DMS114 treated with DMSO at 0.1 percent for 48 hours (cell line): Measurements from ENCODE around the gene IWS1.
"Not testable (repeated sequence)": the region's sequence is repeated elsewhere in the genome, so short reads cannot be mapped to it uniquely, and the experiment has no call there.

ENCODE experiments used
- DNase-seq: peaks from one replicate; lab custom pipeline; 2025; ENCODE audit not compliant: unreplicated experiment; lab: John Stamatoyannopoulos, UW

Gene IWS1

DNA sequence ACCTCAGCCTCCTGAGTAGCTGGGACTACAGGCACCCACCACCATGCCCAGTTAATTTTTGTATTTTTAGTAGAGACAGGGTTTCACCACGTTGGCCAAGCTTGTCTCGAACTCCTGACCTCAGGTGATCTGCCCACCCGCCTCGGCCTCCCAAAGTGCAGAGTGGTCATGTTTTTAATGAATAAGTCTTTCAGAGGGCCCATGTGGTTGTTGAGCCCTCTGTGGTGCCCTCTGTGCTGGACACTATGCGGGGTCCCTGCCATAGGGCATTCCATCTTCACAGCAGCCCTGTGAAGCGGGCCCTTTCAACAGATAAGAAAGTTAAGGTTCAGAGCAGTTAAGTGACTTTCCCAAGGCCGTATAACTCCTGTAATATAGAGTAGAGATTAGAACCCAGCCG lies 35.1 kb upstream of the IWS1 start:
- DNase-seq, result no peak

DNA sequence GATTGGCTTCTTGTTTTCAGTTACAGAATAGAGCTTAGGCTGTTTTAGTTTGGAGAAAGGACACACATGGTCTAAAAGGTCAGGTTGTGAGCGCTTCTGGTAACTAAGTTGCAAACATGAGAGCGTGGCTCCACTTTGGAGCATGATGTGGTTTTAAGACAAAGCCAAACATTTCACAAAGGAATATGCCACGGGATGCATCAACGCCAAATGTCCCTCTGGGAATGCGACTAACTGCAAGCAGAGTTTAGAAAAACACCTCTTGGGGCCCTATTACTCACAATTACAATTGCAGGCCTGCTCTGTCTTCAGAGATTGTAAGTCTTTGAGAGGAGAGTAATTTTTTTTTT lies 34.6 kb upstream of the IWS1 start:
- DNase-seq, result no peak

DNA sequence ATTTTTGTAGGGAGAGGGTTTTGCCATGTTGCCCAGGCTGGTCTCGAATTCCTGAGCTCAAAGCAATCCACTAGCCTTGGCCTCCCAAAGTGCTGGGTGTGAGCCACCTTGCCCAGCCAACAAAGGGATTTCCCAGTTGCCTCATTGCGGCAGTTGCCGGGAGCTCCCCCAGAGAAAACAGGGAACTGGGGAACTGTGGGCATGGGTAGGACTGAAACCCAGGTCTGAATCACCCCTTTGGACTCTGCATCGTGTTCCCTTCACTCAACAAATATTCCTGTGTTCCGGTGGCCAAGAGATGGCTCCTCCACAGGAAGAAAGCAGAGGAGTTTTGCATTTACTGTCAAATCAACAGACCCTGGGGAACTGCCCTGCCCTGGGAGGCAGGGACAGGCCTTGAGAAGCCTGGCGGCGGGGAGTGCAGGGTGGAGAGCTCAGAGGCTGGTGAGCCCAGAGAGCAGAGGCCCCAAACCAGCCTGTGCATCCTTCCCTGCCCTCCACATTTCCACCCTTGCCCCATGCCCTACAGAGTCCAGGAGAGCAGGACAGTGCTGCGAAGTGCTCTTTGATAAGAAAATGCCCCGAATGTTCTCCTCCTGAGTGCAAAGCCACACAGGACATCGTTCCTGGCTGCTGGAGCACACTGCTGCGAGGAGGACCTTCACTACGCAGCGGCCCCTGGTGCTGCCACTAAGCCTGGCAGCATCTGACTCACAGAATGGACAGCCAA lies 34.1 kb upstream of the IWS1 start:
- DNase-seq, result no peak

DNA sequence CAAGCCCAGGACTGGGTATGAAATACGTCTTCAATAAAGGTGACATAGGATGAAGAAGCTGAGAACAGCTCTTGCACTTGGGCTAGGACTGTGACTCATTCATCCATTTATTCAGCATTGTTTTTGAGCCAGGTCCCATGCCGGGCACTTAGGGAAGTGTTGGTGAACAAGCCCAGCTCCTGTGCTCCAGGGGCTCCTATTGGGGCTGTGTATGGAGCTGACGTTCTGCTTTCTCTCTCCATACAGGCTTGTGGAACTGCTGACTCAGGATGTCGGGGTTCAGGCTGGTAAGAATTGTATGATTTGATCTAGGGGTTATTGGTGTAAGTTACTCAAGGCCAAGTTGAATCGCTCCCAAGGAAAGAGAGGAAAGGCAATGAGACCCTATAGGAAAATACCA lies 33.2 kb upstream of the IWS1 start:
- DNase-seq, result no peak

DNA sequence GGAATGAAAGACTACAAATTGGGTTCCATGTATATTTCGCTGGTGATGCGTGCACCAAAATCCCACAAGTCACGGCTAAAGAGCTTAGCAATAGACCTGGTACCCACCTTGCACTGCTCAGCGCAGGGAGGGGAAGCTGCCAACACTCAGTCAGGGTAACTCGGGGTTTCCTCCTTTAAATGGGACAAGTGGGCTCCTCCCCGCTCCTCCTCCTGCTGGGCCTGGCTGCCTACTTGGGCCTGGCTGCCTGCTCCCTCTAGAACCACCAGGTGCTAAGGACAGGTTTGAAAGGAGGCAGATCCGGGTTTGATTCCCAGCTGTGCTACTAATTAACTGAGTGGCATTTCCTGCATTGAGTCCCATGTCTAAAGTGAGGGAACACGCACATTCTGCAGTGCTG lies 32.6 kb upstream of the IWS1 start:
- no peak for DNase-seq

DNA sequence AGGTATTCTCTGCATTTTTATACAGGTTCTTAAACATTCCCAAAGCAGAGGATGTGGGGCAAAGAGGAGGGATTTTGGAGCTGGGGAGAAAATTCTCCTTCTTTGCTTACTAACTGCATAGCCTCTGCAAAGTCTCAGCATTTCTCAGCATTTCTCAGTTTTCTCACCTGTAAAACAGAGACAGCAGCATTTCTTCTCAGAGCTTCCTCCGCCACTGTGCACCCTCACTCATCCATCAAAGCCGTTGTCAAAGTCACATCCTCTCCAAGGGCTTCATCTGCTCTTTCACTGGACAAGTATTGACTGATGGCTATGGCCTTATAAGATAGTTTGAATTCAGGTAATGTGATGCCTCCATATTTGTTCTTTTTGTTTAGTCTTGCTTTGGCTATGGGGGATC lies 26.6 kb upstream of the IWS1 start:
- DNase-seq, result no peak

DNA sequence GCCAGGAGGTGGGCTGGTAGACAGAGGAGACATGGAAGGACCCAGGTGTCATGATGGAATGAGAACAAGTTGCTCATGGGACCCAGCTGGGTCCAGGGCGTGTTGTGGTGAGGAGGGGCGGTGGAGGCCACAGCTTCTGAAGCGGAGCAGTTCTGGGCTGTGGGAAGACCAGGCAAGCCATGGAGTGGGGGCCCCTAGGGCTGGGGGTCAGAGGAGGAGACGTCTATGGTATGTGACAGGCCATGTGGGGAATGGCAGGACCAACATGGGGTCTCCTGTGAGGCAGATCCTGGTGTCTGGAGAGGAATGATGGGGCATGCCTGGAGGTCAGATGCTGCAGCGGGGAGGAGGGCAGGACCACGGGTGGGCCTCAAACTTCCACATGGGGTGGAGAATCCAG lies 26.0 kb upstream of the IWS1 start:
- DNase-seq, result no peak

DNA sequence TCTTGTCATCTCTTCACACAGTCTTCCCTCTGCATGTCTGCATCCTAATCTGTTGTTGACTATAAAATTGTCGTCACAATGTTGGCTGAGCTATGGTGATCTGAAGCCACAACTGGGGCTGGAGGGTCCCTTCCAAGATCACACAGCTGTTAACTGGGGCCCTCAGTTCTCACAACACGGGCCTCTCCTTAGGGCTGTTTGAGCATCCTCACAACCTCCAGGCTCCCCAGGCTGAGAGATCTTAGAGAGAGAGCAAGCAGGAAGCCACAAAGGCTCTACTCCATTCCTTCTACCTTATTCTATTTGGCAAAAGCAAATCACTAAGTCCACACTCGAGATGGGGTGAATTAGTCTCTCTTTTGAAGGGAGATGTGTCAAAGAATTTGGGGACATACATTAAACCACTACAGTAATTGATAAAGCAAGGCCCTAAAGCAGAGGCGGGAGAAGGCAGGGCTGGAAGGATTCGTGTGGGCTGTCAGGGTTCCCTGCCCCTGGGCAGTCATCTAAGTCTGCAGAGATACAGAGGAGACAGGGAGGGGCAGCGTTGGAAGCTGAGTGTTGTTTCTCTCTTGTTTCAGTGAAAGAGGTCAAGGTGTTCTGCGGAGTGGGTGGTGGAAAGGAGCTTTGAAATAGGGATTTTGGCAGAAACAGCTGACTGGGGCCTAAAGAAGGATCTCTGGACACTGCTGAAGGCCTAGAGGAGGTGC lies 25.1 kb upstream of the IWS1 start:
- DNase-seq, result no peak

DNA sequence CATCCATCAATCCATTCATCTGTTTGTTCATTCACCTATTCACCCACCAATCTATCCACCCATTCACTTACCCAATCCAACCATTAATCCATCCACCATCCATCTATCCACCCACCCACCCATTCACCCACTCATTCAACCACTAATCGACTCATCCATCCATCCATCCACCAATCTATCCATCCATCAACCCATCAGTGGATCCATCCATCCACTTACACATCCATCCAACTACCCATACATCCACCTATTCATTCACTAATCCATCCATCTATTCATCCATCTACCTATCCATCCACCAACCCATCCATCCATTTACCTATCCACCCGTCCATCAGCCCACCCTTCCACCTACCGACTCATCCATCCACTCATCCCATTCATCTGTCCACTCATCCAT lies 20.5 kb upstream of the IWS1 start:
- no peak for DNase-seq

DNA sequence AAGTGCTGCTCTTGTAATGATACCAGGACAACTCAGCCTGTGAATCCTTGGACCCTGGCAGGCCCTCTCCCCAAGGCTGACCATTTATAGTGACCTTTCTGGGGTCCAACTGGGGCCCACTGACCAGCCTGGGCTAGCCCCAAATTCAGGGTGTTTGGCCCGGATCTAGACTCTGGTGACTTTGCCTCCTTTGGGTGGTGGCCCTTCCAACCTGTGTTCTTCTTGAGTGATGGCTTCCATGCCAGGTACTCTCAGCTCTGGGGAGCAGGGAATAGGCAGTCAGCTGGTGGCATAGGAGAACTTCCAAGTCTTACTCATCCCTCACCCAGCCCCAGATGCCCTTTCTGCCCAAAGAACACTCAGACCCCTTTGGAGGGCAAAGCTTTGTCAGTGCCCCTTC lies 19.5 kb upstream of the IWS1 start:
- DNase-seq, result no peak

DNA sequence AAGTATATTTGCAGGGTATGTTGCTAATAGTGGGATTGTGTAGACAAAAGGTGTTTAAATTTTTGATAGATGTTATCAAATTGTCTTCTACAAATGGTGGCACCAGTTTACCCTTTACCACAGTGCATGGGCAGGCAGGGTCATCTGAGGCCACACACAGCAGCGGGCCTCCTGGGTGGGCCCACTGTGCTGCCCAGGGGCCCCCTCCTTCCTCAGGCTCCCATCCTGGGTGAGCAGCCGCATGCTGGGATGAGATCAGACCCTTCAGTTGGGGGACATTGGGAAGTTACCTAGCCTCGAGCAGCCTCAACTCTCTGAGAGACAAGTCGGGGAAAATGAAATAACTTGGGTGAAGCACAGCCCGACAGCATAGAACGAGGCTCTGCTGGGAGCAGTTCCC lies 18.9 kb upstream of the IWS1 start:
- DNase-seq, result no peak

DNA sequence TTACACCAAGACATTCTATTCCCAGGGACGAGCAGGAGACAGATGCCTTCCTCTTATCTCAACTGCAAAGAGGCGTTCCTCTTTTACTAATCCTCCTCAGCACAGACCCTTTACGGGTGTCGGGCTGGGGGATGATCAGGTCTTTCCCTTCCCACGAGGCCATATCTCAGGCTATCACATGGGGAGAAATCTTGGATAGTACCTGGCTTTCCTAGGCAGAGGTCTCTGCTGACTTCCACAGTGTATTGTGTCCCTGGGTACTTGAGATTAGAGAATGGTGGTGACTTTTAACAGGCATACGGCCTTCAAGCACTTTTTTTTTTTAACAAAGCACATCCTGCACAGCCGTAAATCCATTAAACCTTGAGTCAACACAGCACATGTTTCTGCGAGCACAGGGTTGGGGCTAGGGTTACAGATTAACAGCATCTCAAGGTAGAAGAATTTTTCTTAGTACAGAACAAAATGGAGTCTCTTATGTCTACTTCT lies 16.8 kb upstream of the IWS1 start:
- DNase-seq, result not testable (repeated sequence)

DNA sequence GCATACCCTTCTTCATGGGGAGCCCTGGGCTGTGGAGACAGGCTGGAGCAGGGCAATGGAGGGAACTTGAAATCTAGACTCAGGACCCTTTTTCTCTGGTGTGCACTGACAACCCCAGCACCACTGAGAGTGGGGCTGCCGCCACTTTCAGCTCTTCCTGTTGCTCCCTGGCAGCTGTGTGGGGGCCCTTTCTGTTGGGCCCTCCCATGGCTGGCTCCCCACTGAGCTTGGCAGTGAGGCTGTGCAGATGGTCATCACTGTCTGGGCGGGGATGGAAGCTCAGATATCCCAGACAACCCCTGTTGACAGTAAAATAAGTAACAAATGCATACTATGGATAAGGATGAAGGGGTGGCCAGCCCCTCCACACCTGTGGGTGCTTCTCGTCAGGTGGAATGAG lies 15.9 kb upstream of the IWS1 start:
- DNase-seq, result no peak

DNA sequence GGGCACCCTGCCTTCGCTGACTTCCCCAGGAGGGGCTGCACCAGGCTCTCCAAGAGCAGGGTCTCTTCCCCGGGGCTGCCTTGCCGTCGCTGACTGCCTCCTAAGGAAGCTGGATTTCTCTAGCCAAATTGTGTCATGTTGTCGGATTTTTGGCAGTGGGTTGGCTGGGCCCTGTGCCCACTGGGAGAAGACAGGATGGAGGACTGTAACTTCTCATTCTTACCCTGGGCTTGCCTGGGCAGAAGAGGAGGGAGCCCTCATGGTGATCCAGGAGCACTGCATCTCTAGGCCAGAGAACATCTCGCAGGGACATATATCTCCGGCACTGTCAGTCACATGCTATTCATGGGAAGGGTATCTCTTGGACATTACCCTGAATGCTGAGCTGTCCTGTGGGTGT lies 15.5 kb upstream of the IWS1 start:
- no peak for DNase-seq

DNA sequence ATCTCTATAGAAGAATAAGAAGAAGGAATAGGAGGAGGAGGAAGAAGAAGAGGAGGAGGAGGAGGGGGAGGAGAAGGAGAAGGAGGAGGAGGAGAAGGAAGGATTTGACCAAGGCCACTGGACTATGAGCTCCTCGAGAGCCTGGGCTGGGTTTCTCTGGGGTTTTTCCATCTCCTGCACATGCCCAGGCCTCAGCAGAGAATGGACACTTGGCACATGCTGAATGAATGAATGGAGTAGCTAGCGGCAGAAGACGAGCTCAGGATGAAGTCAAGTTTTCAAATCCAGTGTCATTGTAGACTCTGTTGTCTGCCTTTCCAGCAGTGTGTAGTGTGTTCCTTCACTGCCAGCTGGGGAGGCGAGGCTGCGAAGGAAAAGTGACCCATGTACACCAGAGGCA lies 11.4 kb upstream of the IWS1 start:
- DNase-seq, result no peak

DNA sequence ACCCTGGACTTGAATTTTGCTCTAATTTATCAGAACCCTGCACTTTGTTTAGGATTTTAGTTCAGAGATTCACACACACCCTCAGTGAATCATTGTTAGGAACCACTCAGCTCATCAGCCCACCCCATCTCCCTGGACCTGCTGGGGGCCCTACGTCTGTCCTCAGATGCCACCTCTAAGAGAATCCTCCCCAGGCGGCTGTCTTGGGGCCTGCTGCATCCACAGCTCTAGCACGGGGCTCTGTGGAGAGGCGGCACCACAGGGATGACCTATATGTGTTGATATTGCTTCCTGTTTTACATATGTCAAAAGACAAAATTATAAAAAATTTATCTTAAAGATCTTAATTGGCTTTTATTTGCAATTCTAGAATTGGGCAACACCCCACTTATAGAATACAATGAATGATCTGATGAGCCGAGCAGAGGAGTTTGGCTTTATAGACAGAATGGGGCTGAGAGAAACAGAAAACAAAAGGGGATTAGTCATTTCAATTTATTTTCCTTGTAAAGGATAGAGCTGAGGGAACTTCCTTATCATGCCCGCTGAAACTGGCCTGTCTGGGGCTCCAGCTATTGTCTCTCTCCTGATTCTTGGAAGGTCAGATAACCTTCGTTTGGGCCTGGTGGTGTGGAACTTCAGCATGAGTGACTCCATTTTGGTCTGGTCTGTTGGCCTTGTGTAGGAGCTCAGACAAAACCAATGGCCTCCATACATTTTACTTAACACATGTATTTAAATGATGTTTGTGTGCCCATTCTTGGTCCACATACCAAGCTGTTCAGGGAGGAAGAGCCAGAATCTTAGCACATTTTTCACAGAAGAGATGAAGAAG lies 10.6 kb upstream of the IWS1 start:
- no peak for DNase-seq

DNA sequence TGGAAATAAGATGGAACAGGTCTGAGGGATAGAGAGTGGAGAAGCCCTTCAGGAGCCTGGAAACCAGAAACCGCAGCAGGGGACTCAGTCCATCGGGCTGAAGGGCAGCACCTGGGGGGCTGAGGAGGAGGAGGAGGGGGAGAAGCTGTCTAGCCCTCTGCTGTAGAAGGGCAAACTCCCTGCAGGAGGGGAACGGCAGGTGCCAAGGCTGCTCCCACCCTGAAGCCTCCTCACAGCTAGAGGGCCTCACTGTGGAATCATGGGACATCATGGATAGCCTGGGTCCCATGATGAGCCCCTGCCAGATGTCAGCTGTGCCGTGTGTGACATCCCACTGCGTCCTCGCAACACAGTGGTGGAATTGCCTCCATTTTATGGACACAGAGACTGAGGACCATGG lies 9.6 kb upstream of the IWS1 start:
- DNase-seq, result no peak

DNA sequence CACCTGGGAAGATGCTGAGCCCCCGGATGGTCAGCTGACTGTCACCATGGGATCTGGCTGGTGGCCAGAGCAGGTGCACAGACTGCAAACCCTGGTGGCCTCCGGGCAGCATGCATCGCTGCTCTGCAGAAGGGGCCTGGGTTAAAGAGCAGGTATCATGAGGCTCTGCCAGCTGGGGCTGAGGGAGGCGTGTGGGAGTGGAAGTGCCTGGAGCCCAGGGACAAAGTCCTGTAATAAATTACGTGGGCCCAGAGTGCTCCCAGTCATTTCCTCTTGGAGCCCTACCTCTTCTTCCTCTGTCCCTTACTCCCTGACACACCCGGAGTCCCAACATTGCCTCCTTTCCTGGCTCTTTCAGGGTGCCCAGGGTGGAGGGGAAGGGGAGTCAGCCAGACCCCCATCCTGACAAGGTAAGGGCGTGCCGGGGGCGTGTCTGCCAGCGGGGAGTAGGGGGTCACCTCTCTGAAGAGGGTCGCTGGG lies 9.2 kb upstream of the IWS1 start, which contains the start of gene MYO7B:
MYO7B (plus strand) TSS at position 262 of the 480 bp plus-strand sequence. CDS start 24,040 bp downstream, outside the sequence.
- DNase-seq, result no peak

DNA sequence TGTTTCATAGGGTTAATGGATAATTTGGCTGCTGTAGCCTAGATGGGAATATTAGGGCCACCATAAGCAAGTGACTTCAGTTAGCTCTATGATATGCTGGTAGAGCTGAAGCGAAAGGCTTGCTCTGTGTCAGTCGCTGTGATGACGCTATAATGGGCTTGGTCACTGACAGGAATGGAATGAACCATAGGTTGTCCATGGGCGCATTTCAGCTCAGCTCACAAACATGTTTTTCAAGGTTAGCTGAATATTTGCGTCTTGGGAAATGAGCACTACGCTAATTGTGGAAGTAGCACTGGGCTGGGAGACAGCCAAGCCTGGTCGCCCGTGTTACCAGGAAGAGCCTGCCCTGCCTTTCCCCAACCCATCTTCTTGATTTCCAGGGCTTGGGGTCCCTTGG lies 6.0 kb upstream of the IWS1 start:
- no peak for DNase-seq

DNA sequence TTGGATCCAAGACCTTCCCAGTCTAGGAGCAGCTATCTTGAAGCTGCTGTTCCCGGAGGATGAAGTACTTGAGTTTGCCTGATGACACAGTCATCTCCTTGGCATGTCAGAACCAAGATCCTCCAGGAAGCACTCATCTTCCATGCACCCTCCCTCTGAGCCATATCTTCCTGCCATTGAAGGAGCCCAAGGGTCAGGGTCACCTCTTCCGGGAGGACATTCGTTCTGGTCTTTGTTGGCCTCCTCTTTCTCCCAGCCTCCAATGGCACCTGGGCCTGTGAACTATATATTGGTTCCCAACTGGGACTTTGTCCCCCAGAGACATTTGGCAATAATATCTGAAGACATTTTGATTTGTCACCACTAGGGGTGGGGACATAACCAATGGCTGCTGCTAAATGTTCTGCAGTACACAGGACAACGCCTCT lies 4.9 kb upstream of the IWS1 start:
- no peak for DNase-seq

DNA sequence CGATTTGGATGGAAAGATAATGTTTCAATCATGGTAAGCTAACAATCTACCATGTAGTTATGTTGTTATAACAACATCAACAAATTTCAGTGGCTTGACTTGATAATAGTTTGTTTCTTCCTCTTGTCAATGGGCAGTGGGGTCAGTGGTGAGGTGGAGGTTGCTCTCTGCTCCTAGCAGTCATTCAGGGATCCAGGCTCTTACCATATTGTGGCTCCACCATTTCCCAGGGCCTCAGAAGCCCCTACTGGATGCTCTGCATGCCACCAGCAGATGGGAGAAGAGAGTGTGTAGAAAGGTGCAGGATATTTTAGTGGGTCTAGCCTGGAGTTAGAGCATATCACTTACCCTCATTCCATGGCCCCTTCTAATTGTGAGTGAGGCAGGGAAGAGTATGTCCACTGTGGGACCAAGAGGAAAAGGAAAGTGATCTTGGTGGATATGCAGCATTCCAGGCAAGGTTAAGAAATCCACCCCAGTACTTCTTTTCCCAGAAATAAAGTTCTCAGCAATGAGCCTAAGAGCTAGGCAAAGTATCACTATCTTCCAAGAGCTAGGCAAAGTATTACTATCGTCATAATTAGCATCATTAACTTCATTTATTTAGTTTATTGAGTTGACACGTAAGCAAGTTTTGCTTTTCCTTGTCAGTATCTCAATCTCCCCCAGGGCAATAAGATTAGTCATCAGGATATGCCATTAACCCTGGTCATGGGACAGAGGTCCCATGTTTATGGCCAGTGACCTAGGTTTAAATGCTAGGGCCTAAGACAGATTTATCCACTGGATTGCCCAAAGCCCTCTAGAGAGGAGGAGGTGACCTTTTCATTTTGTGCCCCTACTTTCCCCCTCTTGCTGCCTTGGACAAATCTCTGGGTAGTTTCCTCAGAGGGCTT lies 4.2 kb upstream of the IWS1 start:
- no peak for DNase-seq
